GM18520 (cell line): ENCODE data around the gene ZNF79.
A peak's percentile ranks its signal among the peaks of the same experiment; 100 is the strongest.

Source experiments
- ATAC-seq: cut with Tn5 transposase; IDR thresholded peaks from one replicate; pipeline ENCODE4 v1.9.1; 2021; ENCODE audit not compliant: unreplicated experiment

The ZNF79 gene

GRCh38 chr9:127423934-127424675, at the start of gene ZNF79:
Gene ZNF79, plus strand, starts transcription at chr9:127424382. Its CDS starts 406 bp downstream, at chr9:127424788.
- peak; percentile 81 for ATAC-seq

GRCh38 chr9:127380479-127380878, 43.7 kb upstream of the ZNF79 start:
- no peak for ATAC-seq

GRCh38 chr9:127382541-127382940, 41.6 kb upstream of the ZNF79 start:
- ATAC-seq = no peak

- ATAC-seq = no peak
These were observed 40.0 kb upstream of the ZNF79 start for GRCh38 chr9:127384016-127384730.

- no peak for ATAC-seq
These were observed 39.3 kb upstream of the ZNF79 start for GRCh38 chr9:127384901-127385300.

GRCh38 chr9:127386249-127386648, 37.9 kb upstream of the ZNF79 start:
- no peak for ATAC-seq

- ATAC-seq = no peak
These were observed 37.2 kb upstream of the ZNF79 start for GRCh38 chr9:127386981-127387380.

- peak; percentile 49 for ATAC-seq
These were observed 35.9 kb upstream of the ZNF79 start for GRCh38 chr9:127388037-127388855.

GRCh38 chr9:127388856-127389238, 35.3 kb upstream of the ZNF79 start:
- no peak for ATAC-seq

- ATAC-seq = no peak
These were observed 34.6 kb upstream of the ZNF79 start for GRCh38 chr9:127389381-127390247.

GRCh38 chr9:127390248-127390545, 34.0 kb upstream of the ZNF79 start:
- ATAC-seq = no peak

GRCh38 chr9:127390563-127390962, 33.6 kb upstream of the ZNF79 start:
- ATAC-seq = no peak

- ATAC-seq = no peak
These were observed 32.0 kb upstream of the ZNF79 start for GRCh38 chr9:127392166-127392565.

- ATAC-seq = no peak
These were observed 31.2 kb upstream of the ZNF79 start for GRCh38 chr9:127392976-127393375.

- no peak for ATAC-seq
These were observed 30.5 kb upstream of the ZNF79 start for GRCh38 chr9:127393645-127394044.

- no peak for ATAC-seq
These were observed 28.5 kb upstream of the ZNF79 start for GRCh38 chr9:127395497-127396252.

GRCh38 chr9:127396253-127396807, 27.9 kb upstream of the ZNF79 start:
- ATAC-seq = no peak

GRCh38 chr9:127396808-127397645, 27.2 kb upstream of the ZNF79 start, which contains the start of gene SLC2A8:
Gene SLC2A8, plus strand, starts transcription at chr9:127397169. Its CDS starts 62 bp downstream, at chr9:127397231.
- ATAC-seq = peak; percentile 94
